Gastrocnemius medialis (tissue), 4 donors: Measurements from ENCODE around the gene RBM19. TPM values are rescaled to one million over a fixed set of nuclear protein-coding genes. Genes with fewer than 3 reads are reported as not detected.

Experiments used
- ATAC-seq, 2 donors: fragments of 150-250 bp; one replicate each; pipeline ENCODE4 v1.9.1; 2016
- DNase-seq, 2 donors: peaks; one replicate each; pipeline ENCODE4 v3.0.0-alpha.2; 2019
- H3K27ac ChIP-seq, 4 donors: fragments of 200-600 bp; sonication (generic); 1 replicate in 1 of 4; 2 replicates in 3 of 4; pipeline ENCODE4 v1.5.1; 2016 to 2018; ENCODE audit warnings: mild to moderate bottlenecking in 2 of 4, moderate library complexity in 1 of 4
- H3K27me3 ChIP-seq, 3 donors: fragments of 200-600 bp; sonication (generic) in 2 of 3; 1 replicate in 1 of 3; 2 replicates in 2 of 3; pipeline versions ENCODE4 v1.5.1 to v1.6.0; 2016 to 2019; ENCODE audit warnings: mild to moderate bottlenecking in 1 of 3, moderate library complexity in 1 of 3
- H3K36me3 ChIP-seq, 2 donors: fragments of 200-600 bp; sonication (generic) in 1 of 2; one replicate each; pipeline ENCODE4 v1.5.1; 2017 to 2018
- H3K4me1 ChIP-seq, 2 donors: fragments of 200-600 bp; sonication (generic) in 1 of 2; one replicate each; pipeline ENCODE4 v1.5.1; 2016 to 2017; ENCODE audit warnings: mild to moderate bottlenecking in 2 of 2
- H3K4me3 ChIP-seq, 4 donors: fragments of 200-600 bp; sonication (generic) in 3 of 4; 1 replicate in 1 of 4; 2 replicates in 3 of 4; pipeline ENCODE4 v1.5.1; 2016 to 2019; ENCODE audit warnings: mild to moderate bottlenecking in 2 of 4
- H3K9me3 ChIP-seq, 3 donors: fragments of 200-600 bp; sonication (generic) in 2 of 3; 1 replicate in 1 of 3; 2 replicates in 2 of 3; pipeline ENCODE4 v1.5.1; 2016 to 2019
- CTCF ChIP-seq, 5 experiments: fragments of 450-650 bp in 3 of 5; fragments of 200-600 bp in 2 of 5; sonication (generic) in 2 of 5; IDR thresholded peaks in 4 of 5; conservative IDR thresholded peaks in 1 of 5; 1 replicate in 4 of 5; 2 replicates in 1 of 5; pipeline ENCODE4 v1.5.1; 2016 to 2019; ENCODE audit warnings: antibody characterized with exemption in 5 of 5, mild to moderate bottlenecking in 3 of 5, moderate library complexity in 3 of 5
- POLR2A ChIP-seq, 2 donors: fragments of 450-650 bp; IDR thresholded peaks; one replicate each; pipeline ENCODE4 v1.6.1; 2017; ENCODE audit warnings: antibody characterized with exemption in 2 of 2, mild to moderate bottlenecking in 2 of 2, moderate library complexity in 2 of 2
- in situ Hi-C, 4 donors: fragments of 200-750 bp; cut with MboI; loops; one replicate each; pipeline versions ENCODE4 v1.15.0 to v1.8.0; 2017; ENCODE audit warnings: low sequenced_read_pairs in 4 of 4
- intact Hi-C: fragments of 100-400 bp; cut with DNase I; formaldehyde crosslinking; loops from one replicate; pipeline ENCODE4 v1.15.1; 2023; ENCODE audit warnings: low total_unique reads
- total RNA-seq, 4 donors: library from RNA; depleted of rRNA; stranded (reverse); fragments of >200 nt; gene quantifications; one replicate each; pipeline versions ENCODE4 v1.1.0 to v1.2.3, GENCODE V29; 2016

Gene RBM19
- total RNA-seq, 4 donors from 2014 or later = 21.2 to 28.3 (median 26.8) TPM

GRCh38 chr12:113826805-113827538, 139.2 kb downstream of the RBM19 start:
- H3K27me3 ChIP-seq = no peaks in the 10 kb centered on the region
- DNase-seq = no peak
- H3K4me3 ChIP-seq = no peak overlapping the region
- H3K27ac ChIP-seq = no peak overlapping the region
- H3K4me1 ChIP-seq = no peaks in the 10 kb centered on the region
- in situ Hi-C loops (no loop called here), intact Hi-C loops (no loop called here)
- TF ChIP-seq CTCF (IDR thresholded peaks at IDR 0.05 in 4 of 5, conservative IDR thresholded peaks at IDR 0.05 in 1 of 5) = no peak
- TF ChIP-seq POLR2A (IDR thresholded peaks at IDR 0.05) = no peak
- no peaks in the 10 kb centered on the region for H3K9me3 ChIP-seq
- H3K36me3 ChIP-seq = no peaks in the 10 kb centered on the region
- ATAC-seq = no peak

- no peak overlapping the region for H3K27ac ChIP-seq
- no peak overlapping the region for H3K4me3 ChIP-seq
- in situ Hi-C loops (no loop called here), intact Hi-C loops (no loop called here)
- TF ChIP-seq CTCF (IDR thresholded peaks at IDR 0.05 in 4 of 5, conservative IDR thresholded peaks at IDR 0.05 in 1 of 5) (no peak), POLR2A (IDR thresholded peaks at IDR 0.05) (no peak)
- H3K36me3 ChIP-seq = no peaks in the 10 kb centered on the region
- H3K4me1 ChIP-seq = no peaks in the 10 kb centered on the region
- no peak for DNase-seq
- H3K9me3 ChIP-seq = no peaks in the 10 kb centered on the region
- H3K27me3 ChIP-seq = no peaks in the 10 kb centered on the region
- no peak for ATAC-seq
Measured at GRCh38 chr12:113825705-113826104, 140.4 kb downstream of the RBM19 start.

- Histone ChIP-seq H3K4me1 (no peaks in the 10 kb centered on the region), H3K36me3 (no peaks in the 10 kb centered on the region), H3K27me3 (no peaks in the 10 kb centered on the region), H3K9me3 (no peaks in the 10 kb centered on the region), H3K27ac (no peak overlapping the region), H3K4me3 (no peak overlapping the region)
- in situ Hi-C loops (no loop called here), intact Hi-C loops (no loop called here)
- TF ChIP-seq POLR2A (IDR thresholded peaks at IDR 0.05) (no peak), CTCF (IDR thresholded peaks at IDR 0.05 in 4 of 5, conservative IDR thresholded peaks at IDR 0.05 in 1 of 5) (no peak)
- DNase-seq (no peak), ATAC-seq (no peak)
Measured at GRCh38 chr12:113823816-113824215, 142.3 kb downstream of the RBM19 start.

GRCh38 chr12:113823016-113823415, 143.1 kb downstream of the RBM19 start:
- TF ChIP-seq POLR2A (IDR thresholded peaks at IDR 0.05) (no peak), CTCF (IDR thresholded peaks at IDR 0.05 in 4 of 5, conservative IDR thresholded peaks at IDR 0.05 in 1 of 5) (no peak)
- intact Hi-C loops = no loop called here
- H3K27ac ChIP-seq = no peak overlapping the region
- ATAC-seq (no peak), DNase-seq (no peak)
- H3K4me3 ChIP-seq = no peak overlapping the region
- in situ Hi-C loops = no loop called here
- no peaks in the 10 kb centered on the region for H3K36me3 ChIP-seq
- no peaks in the 10 kb centered on the region for H3K9me3 ChIP-seq
- no peaks in the 10 kb centered on the region for H3K4me1 ChIP-seq
- no peaks in the 10 kb centered on the region for H3K27me3 ChIP-seq

- Histone ChIP-seq H3K36me3 (peaks cover 0 to 4% of the 10 kb centered on the region in 2 donors), H3K9me3 (no peaks in the 10 kb centered on the region), H3K27ac (no peak overlapping the region), H3K27me3 (no peaks in the 10 kb centered on the region), H3K4me1 (no peaks in the 10 kb centered on the region), H3K4me3 (no peak overlapping the region)
- DNase-seq = no peak
- TF ChIP-seq POLR2A (IDR thresholded peaks at IDR 0.05) (no peak), CTCF (IDR thresholded peaks at IDR 0.05 in 4 of 5, conservative IDR thresholded peaks at IDR 0.05 in 1 of 5) (no peak)
- intact Hi-C loops = no loop called here
- ATAC-seq = no peak
- in situ Hi-C loops = no loop called here
Measured at GRCh38 chr12:113820842-113821241, 145.3 kb downstream of the RBM19 start.
